Germinal center (tissue), 1 donor: ENCODE measurements around the gene IGF1.
"Not testable (repeated sequence)": the region's sequence is repeated elsewhere in the genome, so short reads cannot be mapped to it uniquely, and the experiment has no call there.

Experiments
- DNase-seq: peaks from one replicate; pipeline ENCODE4 v3.0.0; 2012; ENCODE audit warnings: mixed read lengths, low spot score

Gene IGF1

DNA sequence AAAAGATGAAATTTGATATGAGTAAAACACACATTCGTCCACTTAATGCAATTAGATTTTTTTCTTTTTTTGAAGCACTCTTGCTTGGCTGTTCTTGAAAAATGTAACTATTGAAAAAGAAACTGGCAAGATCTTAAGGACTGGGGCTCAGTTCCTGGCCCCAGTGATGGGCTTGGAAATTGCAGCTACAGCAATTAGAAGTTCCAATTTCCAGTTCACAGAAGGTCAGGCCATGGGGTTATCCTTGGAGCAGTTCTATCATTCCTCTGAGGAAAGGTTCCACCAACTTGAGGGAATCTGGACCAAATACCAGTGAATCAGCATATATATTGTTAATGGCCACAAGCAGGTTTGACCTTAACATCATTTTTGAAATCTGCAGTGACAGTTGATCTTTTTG is 18.9 kb downstream of the IGF1 start:
- no peak for DNase-seq

- DNase-seq, result no peak
Measured at GRCh38 chr12:102459314-102459713, 21.0 kb downstream of the IGF1 start.

- DNase-seq, result no peak
Measured at GRCh38 chr12:102454808-102455760, 25.3 kb downstream of the IGF1 start.

- no peak for DNase-seq
Measured at GRCh38 chr12:102454330-102454729, 26.0 kb downstream of the IGF1 start.

GRCh38 chr12:102452605-102453004 is 27.8 kb downstream of the IGF1 start:
- no peak for DNase-seq

DNA sequence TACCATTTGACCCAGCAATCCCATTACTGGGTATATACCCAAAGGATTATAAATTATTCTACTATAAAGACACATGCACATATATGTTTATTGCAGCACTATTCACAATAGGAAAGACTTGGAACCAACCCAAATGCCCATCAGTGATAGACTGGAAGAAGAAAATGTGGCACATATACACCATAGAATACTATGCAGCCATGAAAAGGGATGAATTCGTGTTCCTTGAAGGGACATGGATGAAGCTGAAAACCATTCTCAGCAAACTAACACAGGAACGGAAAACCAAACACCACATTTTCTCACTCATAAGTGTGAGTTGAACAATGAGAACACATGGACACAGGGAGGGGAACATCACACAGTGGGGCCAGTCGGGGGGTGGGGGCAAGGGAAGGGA is 31.3 kb downstream of the IGF1 start:
- DNase-seq, result not testable (repeated sequence)

DNA sequence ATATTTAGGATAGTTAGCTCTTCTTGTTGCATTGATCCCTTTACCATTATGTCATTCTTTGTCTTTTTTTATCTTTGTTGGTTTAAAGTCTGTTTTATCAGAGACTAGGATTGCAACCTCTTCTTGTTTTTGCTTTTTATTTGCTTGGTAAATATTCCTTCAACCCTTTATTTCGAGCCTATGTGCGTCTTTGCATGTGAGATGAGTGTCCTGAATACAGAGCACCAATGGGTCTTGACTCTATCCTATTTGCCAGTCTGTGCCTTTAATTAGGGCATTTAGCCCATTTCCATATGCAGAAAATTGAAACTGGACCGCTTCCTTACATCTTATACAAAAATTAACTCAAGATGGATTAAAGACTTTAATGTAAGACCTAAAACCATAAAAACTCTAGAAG is 32.9 kb downstream of the IGF1 start:
- not testable (repeated sequence) for DNase-seq

DNA sequence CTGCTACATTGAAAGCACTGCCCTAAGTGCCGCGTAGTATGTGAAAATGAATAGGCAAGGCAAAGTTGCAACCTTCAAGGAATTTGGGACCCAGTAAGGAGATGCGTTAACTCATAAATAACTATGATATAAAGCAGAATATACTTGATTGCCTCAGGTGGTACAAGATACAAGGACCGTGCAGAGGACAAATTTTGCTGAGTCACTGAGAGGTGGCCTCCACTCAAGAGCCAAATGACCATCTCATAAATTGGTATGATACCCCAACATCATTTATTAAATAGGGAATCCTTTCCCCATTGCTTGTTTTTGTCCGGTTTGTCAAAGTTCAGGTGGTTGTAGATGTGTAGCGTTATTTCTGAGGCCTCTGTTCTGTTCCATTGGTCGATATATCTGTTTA is 35.7 kb downstream of the IGF1 start:
- DNase-seq, result no peak

- no peak for DNase-seq
Measured at GRCh38 chr12:102444093-102444492, 36.3 kb downstream of the IGF1 start.

GRCh38 chr12:102441077-102441596 is 39.2 kb downstream of the IGF1 start:
- DNase-seq, result no peak

DNA sequence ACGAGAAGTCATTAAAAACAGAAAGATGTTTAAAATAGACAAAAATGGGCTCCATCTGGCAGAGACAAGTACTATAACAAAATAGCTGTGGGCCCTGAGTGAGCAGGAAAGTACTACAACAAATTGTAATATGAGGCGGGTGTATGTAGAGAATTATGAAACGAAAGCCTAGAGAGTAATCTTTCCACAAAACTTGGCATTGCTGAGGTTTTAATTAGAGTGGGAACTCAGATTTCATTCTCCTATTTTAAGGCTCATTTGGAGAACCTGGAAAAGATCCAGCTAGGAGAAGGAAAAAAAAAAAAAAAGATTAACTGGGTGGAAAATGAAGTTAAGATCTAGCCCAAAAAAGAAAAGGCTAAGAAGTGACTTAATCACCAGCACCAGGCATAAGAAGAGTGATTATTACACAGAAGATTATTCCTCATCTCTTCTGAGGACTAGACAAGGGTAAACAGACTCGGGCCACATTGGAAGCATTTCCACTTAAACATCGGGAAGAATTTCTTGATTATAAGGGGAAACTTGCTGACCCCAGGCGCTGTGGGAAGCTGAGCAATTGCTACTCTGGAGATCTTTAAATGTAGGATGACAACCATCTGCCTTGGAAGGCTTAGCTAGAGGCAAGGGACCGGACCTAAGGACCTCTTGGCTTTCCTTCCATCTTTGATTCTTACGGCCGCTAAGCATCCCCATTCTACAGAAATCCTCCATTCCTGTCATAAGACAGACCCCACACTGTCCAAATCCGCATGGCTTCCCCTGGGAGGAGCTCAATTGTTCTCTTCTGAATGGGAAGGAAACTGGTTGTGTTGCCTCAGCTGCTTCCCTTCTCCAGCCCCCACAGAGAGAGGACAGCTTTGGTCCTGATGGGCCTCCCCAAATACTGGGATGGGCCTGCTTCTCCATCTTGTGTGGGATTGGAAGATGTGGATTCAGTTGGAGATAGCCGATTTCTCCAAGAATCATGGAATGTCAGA is 40.6 kb downstream of the IGF1 start:
- no peak for DNase-seq

- no peak for DNase-seq
Measured at GRCh38 chr12:102438827-102439210, 41.5 kb downstream of the IGF1 start.

DNA sequence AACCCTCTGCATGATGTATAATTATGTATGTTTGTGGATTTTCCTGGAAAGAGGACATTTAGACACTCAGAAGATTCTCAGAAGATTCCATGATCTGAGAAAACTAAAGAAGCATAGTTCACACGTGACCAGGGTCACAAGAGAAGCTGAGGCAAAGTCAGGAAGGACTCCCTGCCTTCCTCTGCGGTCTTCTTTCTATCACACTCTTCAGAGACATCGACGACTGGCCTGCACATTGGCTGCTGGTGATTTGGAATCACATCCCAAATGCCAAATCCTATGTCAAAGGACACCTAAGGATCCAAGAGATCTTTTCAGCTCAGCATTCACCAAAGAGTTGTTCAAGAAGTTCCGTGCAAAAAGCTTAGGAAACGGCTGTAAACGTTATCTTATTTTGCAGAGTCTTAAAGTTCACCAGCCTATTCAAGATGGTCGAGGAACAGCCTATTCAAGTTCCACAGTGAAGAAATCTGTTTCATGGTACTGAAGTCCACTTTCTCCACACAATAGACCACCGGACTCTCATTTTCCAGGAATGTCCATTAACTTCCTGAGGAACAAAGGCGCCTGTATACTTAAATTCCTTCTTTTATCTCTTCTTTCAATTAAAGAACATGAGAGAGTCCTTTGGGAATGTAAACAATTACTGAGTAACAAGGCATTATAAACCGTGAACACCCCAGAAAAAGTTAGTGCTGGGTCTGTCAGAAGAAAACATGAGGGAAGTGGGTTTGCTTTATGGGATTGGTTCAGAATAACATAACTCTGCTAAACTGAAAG is 42.1 kb downstream of the IGF1 start:
- no peak for DNase-seq

- DNase-seq, result no peak
Measured at GRCh38 chr12:102437511-102437910, 42.9 kb downstream of the IGF1 start.

GRCh38 chr12:102436867-102437266 is 43.5 kb downstream of the IGF1 start:
- DNase-seq, result no peak

DNA sequence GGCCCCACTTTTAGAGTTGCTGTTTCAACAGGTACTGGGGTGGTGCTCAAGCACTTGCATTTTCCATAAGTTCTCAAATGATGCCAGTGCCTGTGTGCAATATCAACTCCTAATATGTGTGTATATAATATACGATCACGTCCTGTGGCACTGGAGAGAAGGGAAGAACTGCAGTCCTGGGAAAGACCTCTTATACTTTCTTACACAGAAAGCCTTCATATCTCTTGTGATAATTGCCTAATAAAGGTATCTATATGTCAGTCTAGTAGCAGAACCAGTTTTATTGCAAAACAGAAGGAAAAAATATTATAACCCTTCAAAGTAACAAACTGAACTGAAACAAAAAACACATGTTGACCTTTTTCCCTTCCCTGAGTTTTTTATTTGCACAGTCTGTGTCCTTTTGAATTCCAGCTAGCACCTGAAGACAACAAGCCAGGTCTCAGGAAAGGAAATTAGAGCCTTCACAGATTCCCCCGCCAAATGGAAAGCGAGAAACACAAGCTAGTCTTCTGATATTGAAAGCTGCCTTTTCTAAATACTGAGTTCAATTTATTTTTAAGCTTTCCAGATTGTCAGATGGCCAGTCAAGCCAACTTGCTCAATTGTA is 44.4 kb downstream of the IGF1 start:
- no peak for DNase-seq

- DNase-seq, result no peak
Measured at GRCh38 chr12:102433304-102433703, 47.1 kb downstream of the IGF1 start.

DNA sequence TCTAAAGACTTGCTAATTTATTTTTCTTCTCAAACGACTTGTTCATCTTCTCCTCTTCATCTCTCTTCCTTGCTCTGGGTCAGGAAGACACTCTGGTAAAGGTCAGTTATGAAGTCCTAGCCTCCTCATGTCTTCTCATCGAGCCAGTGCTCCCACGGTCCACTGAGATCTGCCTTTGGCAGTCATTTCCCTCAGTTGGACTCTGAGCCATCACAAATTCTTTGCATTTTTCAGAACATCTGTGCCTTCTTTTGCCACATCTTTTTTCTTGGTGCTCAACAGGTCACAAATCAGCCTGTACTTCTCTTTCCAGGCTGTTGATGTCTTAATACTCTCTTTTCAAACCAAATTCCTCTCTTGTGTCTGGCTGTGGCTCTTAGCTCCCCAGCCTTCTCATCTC is 49.7 kb downstream of the IGF1 start:
- no peak for DNase-seq

- DNase-seq, result no peak
Measured at GRCh38 chr12:102429211-102430154, 50.9 kb downstream of the IGF1 start.

DNA sequence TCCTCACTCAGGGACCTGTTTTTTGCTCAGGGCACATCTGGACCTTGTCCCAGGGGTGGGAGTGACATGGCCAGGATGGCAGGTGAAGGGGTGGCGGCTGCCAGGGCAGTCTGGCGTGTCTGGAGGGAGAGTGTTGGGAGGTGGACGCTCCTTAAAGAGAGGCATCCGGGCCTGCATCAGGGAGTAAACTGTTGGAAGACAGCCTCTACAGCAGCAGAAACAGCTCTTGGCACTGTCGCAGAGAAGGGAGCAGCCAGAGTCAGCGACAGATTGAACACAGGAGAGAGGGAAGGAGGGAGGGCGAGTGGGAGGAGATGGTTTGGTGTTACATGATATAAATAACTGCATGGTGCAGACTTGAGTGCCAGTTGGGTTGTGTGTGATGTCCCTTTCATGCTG is 52.8 kb downstream of the IGF1 start:
- DNase-seq, result no peak
